OCI-LY3 (cell line): ENCODE data around the gene IQCF5.

Source experiments
- EZH2phosphoT487 ChIP-seq: fragments of 200-600 bp; shearing (Covaris generic); IDR thresholded peaks from 2 replicates; pipeline ENCODE4 v1.6.1; 2018; ENCODE audit warnings: antibody characterized with exemption, mixed run types, low read depth
- TF ChIP-seq, protein P1 (sequence below): fragments of 200-600, 300-600 bp; sonication (generic); IDR thresholded peaks from 2 replicates; pipeline ENCODE4 v1.5.1; 2014; ENCODE audit warnings: antibody characterized with exemption, low read length, low read depth

DNA sequence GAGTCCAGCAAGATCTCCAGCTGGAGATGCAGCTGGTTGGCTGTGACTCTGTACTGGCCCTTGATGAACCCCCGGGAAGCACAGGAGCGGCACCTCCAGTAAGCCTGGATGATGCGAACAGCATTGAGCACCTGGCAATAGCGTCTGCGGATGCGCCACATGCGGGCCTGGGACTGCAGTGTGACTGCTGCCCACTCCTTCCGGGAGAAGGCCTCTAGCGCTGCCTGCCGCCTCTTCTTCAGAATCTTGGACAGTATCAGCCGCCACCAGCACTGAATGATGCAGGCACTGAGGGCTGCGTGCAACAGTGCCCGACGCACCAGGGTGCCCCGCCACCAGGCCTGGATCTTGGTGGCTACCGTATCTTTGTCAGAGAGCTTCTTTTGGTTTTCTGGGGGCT, 19.5 kb upstream of the IQCF5 start:
- TF ChIP-seq, protein P1, sequence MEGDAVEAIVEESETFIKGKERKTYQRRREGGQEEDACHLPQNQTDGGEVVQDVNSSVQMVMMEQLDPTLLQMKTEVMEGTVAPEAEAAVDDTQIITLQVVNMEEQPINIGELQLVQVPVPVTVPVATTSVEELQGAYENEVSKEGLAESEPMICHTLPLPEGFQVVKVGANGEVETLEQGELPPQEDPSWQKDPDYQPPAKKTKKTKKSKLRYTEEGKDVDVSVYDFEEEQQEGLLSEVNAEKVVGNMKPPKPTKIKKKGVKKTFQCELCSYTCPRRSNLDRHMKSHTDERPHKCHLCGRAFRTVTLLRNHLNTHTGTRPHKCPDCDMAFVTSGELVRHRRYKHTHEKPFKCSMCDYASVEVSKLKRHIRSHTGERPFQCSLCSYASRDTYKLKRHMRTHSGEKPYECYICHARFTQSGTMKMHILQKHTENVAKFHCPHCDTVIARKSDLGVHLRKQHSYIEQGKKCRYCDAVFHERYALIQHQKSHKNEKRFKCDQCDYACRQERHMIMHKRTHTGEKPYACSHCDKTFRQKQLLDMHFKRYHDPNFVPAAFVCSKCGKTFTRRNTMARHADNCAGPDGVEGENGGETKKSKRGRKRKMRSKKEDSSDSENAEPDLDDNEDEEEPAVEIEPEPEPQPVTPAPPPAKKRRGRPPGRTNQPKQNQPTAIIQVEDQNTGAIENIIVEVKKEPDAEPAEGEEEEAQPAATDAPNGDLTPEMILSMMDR: no peak
- no peak for TF ChIP-seq EZH2phosphoT487
